PFSK-1 (cell line): ENCODE data around the gene PDHB. TPM values are rescaled to one million over a fixed set of nuclear protein-coding genes. Genes with fewer than 3 reads are reported as not detected.

Source experiments
- FOXP2 ChIP-seq: optimal IDR thresholded peaks from 2 replicates; pipeline ENCODE3; 2011; ENCODE audit warnings: borderline replicate concordance, control low read depth, inconsistent platforms; ENCODE audit not compliant: insufficient read depth; ENCODE audit errors: extremely low read length, extremely low read depth
- POLR2AphosphoS5 ChIP-seq: IDR thresholded peaks from 2 replicates; pipeline ENCODE4 v1.6.1; 2012; ENCODE audit warnings: low read depth, mild to moderate bottlenecking, control low read depth, low read length, moderate library complexity
- REST ChIP-seq, 2 experiments: IDR thresholded peaks; 2 replicates each; pipeline versions ENCODE4 v1.6.1 to v1.8.0; 2011 to 2012; ENCODE audit warnings: low read depth in 2 of 2, low read length in 2 of 2, control low read depth in 1 of 2, inconsistent platforms in 1 of 2, mild to moderate bottlenecking in 1 of 2, moderate library complexity in 1 of 2; ENCODE audit not compliant: insufficient read depth in 1 of 2
- SIN3A ChIP-seq: IDR thresholded peaks from 2 replicates; pipeline ENCODE4 v1.6.1; 2012; ENCODE audit warnings: mild to moderate bottlenecking, low read length, moderate library complexity, borderline replicate concordance; ENCODE audit not compliant: insufficient read depth
- TAF1 ChIP-seq: IDR thresholded peaks from 2 replicates; pipeline ENCODE4 v1.6.1; 2012; ENCODE audit warnings: low read length, control low read depth, borderline replicate concordance; ENCODE audit not compliant: insufficient read depth
- polyA plus RNA-seq: library from polyadenylated mRNA; unstranded; fragments of >200 nt; gene quantifications from one replicate; pipeline ENCODE4 v1.2.1, GENCODE V29; 2012; ENCODE audit warnings: low read depth, missing spikeins; ENCODE audit not compliant: insufficient read length

Gene PDHB
- 63.9 TPM for polyA plus RNA-seq

- TF ChIP-seq TAF1 (peak; percentile 77), SIN3A (no peak), FOXP2 (no peak), POLR2AphosphoS5 (peak; percentile 65), REST (IDR thresholded peaks at IDR 0.05; ENCODE audit: insufficient read depth in 1 of 2, low read depth in 2 of 2, low read length in 2 of 2) (no peak)
Observed at GRCh38 chr3:58433400-58434167, at the start of gene PDHB. TSS of gene PDHB (minus strand) at chr3:58433832. CDS start at chr3:58433809, 23 bp downstream.

- TF ChIP-seq TAF1: no peak
- TF ChIP-seq POLR2AphosphoS5: no peak
- no peak for TF ChIP-seq FOXP2
- TF ChIP-seq REST (IDR thresholded peaks at IDR 0.05; ENCODE audit: insufficient read depth in 1 of 2, low read depth in 2 of 2, low read length in 2 of 2): no peak
- no peak for TF ChIP-seq SIN3A
Observed at GRCh38 chr3:58482917-58483636, 49.4 kb upstream of the PDHB start.

GRCh38 chr3:58480309-58480708 lies 46.7 kb upstream of the PDHB start:
- no peak for TF ChIP-seq TAF1
- TF ChIP-seq REST (IDR thresholded peaks at IDR 0.05; ENCODE audit: insufficient read depth in 1 of 2, low read depth in 2 of 2, low read length in 2 of 2): no peak
- no peak for TF ChIP-seq FOXP2
- no peak for TF ChIP-seq POLR2AphosphoS5
- TF ChIP-seq SIN3A: no peak

- no peak for TF ChIP-seq POLR2AphosphoS5
- no peak for TF ChIP-seq FOXP2
- TF ChIP-seq REST (IDR thresholded peaks at IDR 0.05; ENCODE audit: insufficient read depth in 1 of 2, low read depth in 2 of 2, low read length in 2 of 2): no peak
- no peak for TF ChIP-seq SIN3A
- TF ChIP-seq TAF1: no peak
Observed at GRCh38 chr3:58478781-58479180, 45.1 kb upstream of the PDHB start.
